Activated CD4-positive, alpha-beta T cell treated with anti-CD3 and anti-CD28 coated beads for 36 hours (primary cell): Measurements from ENCODE around the gene NUP42. TPM values are rescaled to one million over a fixed set of nuclear protein-coding genes. Genes with fewer than 3 reads are reported as not detected.
A peak's percentile ranks its signal among the peaks of the same experiment; 100 is the strongest.
"Not testable (repeated sequence)": the region's sequence is repeated elsewhere in the genome, so short reads cannot be mapped to it uniquely, and the experiment has no call there.

Experiments
- ATAC-seq: fragments of 200-7000 bp; cut with Tn5 transposase; one replicate; pipeline ENCODE4 v1.10.0; 2021; ENCODE audit warnings: mild to moderate bottlenecking, moderate library complexity
- CTCF ChIA-PET: fragments of 350-600 bp; sonication (Branson Sonifier 250); formaldehyde crosslinking; loops from one replicate; lab custom pipeline; 2021; ENCODE audit warnings: antibody characterized with exemption; lab: Charles Lee
- POLR2A ChIA-PET: fragments of 350-600 bp; sonication (Branson Sonifier 250); formaldehyde crosslinking; loops from one replicate; lab custom pipeline; 2021; ENCODE audit warnings: antibody characterized with exemption, inconsistent platforms; lab: Charles Lee
- DNase-seq: peaks from one replicate; pipeline ENCODE4 v3.0.0-alpha.2; 2020
- H3K27ac Mint-ChIP-seq: one replicate; pipeline ENCODE4 v1.8.0; 2021; ENCODE audit warnings: mixed read lengths
- H3K27me3 Mint-ChIP-seq: one replicate; pipeline ENCODE4 v1.8.0; 2021; ENCODE audit warnings: mixed read lengths
- H3K36me3 Mint-ChIP-seq: one replicate; pipeline ENCODE4 v1.8.0; 2021; ENCODE audit warnings: low read depth, mixed read lengths
- H3K4me1 Mint-ChIP-seq: one replicate; pipeline ENCODE4 v1.8.0; 2021; ENCODE audit warnings: mixed read lengths
- H3K4me3 Mint-ChIP-seq: one replicate; pipeline ENCODE4 v1.8.0; 2021; ENCODE audit warnings: mild to moderate bottlenecking, moderate library complexity, mixed read lengths
- H3K9me3 Mint-ChIP-seq: one replicate; pipeline ENCODE4 v1.8.0; 2021; ENCODE audit warnings: low read depth, mixed read lengths
- intact Hi-C, 2 experiments: fragments of 100-400 bp; cut with DNase I in 1 of 2; cut with micrococcal nuclease in 1 of 2; formaldehyde crosslinking; loops; one replicate each; pipeline versions ENCODE4 v1.14.2 to v1.15.1; 2022 to 2024; cut with DNase I, micrococcal nuclease
- total RNA-seq, 2 experiments: library from RNA; stranded (reverse); gene quantifications; one replicate each; pipeline ENCODE4 v1.2.3, GENCODE V29; 2021

The NUP42 gene
- total RNA-seq, 2 experiments from 2014 or later: 32.3 to 44.8 TPM

DNA sequence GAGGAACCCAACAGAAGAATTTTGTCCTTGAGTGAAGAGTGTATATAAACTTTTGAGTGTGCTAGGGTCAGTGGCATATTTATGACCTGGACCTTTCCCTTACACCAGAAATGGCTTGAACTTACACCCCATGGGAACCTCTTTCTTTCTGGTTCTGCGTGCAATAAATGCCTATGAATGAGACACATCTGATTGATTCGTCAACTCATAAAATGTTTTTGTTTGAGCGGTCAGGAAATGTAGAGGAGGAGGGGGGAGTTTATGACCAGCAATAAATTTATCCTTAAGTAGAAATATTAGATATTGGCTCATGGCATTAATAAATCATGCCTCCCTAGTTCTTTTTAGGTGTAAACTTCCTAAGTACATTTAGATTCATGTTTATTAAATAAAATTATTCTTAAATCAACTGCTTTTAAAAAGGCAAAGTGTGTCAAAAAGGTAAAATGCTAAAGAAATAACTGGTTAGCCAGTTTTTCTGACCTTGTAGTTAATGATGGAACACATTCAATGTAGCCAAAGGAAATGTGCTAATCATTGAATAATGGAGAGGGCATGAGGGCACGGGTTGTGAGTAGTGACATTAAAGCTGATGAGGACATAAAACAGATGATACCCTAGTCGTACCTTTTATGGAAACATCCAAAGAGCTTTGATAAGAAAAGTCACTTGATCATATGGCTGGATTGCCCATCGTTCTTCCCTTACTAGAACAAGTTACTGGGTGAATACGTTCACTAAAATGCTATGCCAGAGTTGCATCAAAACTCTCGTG is 13.6 kb upstream of the NUP42 start:
- POLR2A ChIA-PET: no interaction called here
- intact Hi-C loops: no loop called here
- DNase-seq: no peak
- Mint-ChIP-seq H3K36me3 (peaks cover 3% of the 10 kb centered on the region), H3K9me3 (no peaks in the 10 kb centered on the region), H3K4me3 (no peak overlapping the region), H3K27ac (no peak overlapping the region), H3K27me3 (no peaks in the 10 kb centered on the region), H3K4me1 (no peaks in the 10 kb centered on the region)
- CTCF ChIA-PET: interaction anchor here (1.1 to 1.4 kb wide), 3 partner anchors 16 to 82 kb away, joined by 4 read pairs; no protein-coding TSS in a partner anchor
- ATAC-seq: no peak

DNA sequence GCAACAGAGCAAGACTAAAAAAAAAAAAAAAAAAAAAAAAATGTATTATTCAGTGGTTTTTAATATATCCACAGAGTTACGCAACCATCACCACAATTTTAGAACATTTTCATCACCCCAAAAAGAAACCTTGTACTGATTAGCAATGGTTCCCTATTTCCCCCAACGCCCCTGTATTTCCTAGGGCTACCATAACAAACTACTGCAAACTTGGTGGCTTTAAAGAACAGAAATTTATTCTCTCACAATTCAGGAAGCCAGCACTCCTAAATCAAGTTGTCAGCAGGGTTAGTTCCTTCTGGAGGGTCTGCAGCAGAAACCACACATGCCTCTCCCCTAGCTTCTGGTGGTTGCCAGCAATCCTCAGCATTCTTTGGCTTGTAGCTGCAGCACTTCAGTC is 5.9 kb upstream of the NUP42 start:
- peaks cover 2% of the 10 kb centered on the region for H3K36me3 Mint-ChIP-seq
- CTCF ChIA-PET: no interaction called here
- POLR2A ChIA-PET: no interaction called here
- H3K27me3 Mint-ChIP-seq: no peaks in the 10 kb centered on the region
- no peak for DNase-seq
- H3K4me3 Mint-ChIP-seq: no peak overlapping the region
- ATAC-seq: no peak
- intact Hi-C loops: no loop called here
- no peak overlapping the region for H3K27ac Mint-ChIP-seq
- H3K4me1 Mint-ChIP-seq: peaks cover 5% of the 10 kb centered on the region
- no peaks in the 10 kb centered on the region for H3K9me3 Mint-ChIP-seq

DNA sequence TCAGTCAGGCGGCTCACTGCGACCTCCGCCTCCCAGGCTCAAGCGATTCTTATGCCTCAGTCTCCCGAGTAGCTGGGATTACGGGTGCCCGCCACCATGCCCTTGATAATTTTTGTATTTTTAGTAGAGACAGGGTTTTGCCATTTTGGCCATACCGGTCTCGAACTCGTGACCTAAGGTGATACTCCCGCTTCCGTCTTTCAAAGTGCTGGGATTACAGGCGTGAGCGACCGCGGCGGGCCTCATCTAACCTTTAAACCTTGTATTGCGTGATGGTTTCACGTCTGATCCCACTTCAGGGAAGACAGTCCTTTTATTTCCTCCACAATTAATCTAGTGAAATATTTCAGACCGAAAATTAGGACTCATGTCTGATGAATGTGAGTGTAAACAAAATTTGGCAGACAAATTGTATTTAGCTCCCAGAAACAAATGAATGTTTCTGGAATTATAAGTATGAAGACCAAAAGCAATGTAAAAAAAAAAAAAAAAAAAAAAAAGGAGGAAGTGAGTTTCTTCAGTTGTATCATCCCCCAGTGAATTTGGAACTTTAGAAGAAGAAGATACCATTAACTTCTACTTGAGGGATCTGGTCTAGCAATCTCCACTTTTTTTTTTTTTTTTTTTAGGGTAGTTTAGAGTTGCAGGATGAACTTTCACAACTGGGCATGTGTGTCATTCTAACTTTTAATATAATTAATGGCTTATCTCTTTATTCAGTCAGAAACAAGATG is 1.6 kb downstream of the NUP42 start:
- ChIA-PET POLR2A (no interaction called here), CTCF (interaction anchor here (0.7 to 1.8 kb wide), 2 partner anchors 78 to 1561 kb away, joined by 3 to 6 read pairs; partner anchors contain the start of gene KLHL7)
- ATAC-seq (no peak), DNase-seq (no peak)
- Mint-ChIP-seq H3K9me3 (no peaks in the 10 kb centered on the region), H3K36me3 (peaks cover 28% of the 10 kb centered on the region), H3K27ac (peak overlapping the region; percentile 70), H3K27me3 (no peaks in the 10 kb centered on the region), H3K4me3 (peak overlapping the region; percentile 88), H3K4me1 (peaks cover 32% of the 10 kb centered on the region)
- intact Hi-C loops: loop anchor here (2.0 to 10.0 kb wide), 8 partner anchors 171 to 1756 kb away; partner anchors contain the start of genes TOMM7 (in 2 of the 2), TRA2A (in 2 of the 2), FAM221A (in 1 of the 2) and HYCC1 (in 1 of the 2)

DNA sequence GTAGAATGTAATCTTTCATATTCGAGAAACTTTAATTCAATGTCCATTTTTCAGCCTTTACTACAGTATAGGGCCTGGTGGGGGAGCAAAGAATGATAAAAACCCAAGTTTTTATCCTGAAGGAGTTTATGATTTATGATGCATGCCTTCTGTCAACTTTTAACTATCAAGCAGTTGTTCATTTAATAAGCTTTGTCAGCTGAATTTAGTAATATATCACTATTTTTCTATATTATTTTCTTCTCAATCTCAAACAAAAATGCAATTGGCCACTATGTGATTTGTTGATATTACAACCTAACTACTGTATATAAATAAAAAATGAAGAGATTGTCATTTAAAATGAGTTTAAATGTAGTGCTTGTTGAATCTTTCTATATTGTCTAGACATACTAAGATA is 2.4 kb downstream of the NUP42 start:
- Mint-ChIP-seq H3K27me3 (no peaks in the 10 kb centered on the region), H3K27ac (peak overlapping the region; percentile 70), H3K36me3 (peaks cover 33% of the 10 kb centered on the region), H3K9me3 (no peaks in the 10 kb centered on the region), H3K4me3 (peak overlapping the region; percentile 88), H3K4me1 (peaks cover 32% of the 10 kb centered on the region)
- no peak for DNase-seq
- POLR2A ChIA-PET: no interaction called here
- ATAC-seq: no peak
- intact Hi-C loops: loop anchor here (5.0 to 10.0 kb wide), 6 partner anchors 172 to 1757 kb away; partner anchors contain the start of genes TRA2A (in 2 of the 2), HYCC1 (in 1 of the 2), IGF2BP3 (in 1 of the 2) and SP4 (in 1 of the 2)
- CTCF ChIA-PET: interaction anchor here (0.7 to 1.8 kb wide), 6 partner anchors 13 to 1560 kb away, joined by 3 to 8 read pairs (median 5); partner anchors contain the start of genes FAM221A and KLHL7

DNA sequence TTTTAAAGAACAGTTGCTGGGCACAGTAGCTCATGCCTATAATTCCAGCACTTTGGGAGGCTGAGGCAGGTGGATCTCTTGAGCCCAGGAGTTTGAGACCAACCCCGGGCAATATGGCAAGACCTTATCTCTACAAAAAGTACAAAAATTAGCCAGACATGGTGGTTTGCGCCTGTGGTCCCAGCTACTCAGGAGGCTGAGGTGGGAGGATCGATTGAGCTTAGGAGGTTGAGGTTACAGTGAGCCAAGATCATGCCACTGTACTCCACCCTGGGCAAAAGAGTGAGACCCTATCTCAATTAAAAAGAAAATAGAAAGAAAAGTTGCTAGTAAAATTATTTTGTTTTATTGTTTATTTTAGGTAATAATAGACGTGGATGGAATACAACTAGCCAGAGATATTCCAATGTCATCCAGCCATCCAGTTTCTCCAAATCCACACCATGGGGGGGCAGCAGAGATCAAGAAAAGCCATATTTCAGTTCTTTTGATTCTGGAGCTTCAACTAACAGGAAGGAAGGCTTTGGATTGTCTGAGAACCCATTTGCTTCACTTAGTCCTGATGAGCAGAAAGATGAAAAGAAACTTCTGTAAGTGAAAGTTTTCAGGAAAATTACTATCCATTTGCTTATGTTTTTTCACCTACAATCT is 3.0 kb downstream of the NUP42 start:
- H3K4me3 Mint-ChIP-seq: no peak overlapping the region
- CTCF ChIA-PET: interaction anchor here (0.7 to 1.8 kb wide), 8 partner anchors 9 to 496 kb away, joined by 3 to 8 read pairs (median 4); partner anchors contain the start of genes FAM221A and KLHL7
- intact Hi-C loops: loop anchor here (5.0 to 10.0 kb wide), 6 partner anchors 173 to 1758 kb away; partner anchors contain the start of genes TRA2A (in 2 of the 2), HYCC1 (in 1 of the 2), IGF2BP3 (in 1 of the 2) and SP4 (in 1 of the 2)
- peaks cover 32% of the 10 kb centered on the region for H3K4me1 Mint-ChIP-seq
- POLR2A ChIA-PET: no interaction called here
- peaks cover 36% of the 10 kb centered on the region for H3K36me3 Mint-ChIP-seq
- no peak overlapping the region for H3K27ac Mint-ChIP-seq
- H3K9me3 Mint-ChIP-seq: no peaks in the 10 kb centered on the region
- no peaks in the 10 kb centered on the region for H3K27me3 Mint-ChIP-seq
- ATAC-seq: no peak
- DNase-seq: peak; percentile 27

DNA sequence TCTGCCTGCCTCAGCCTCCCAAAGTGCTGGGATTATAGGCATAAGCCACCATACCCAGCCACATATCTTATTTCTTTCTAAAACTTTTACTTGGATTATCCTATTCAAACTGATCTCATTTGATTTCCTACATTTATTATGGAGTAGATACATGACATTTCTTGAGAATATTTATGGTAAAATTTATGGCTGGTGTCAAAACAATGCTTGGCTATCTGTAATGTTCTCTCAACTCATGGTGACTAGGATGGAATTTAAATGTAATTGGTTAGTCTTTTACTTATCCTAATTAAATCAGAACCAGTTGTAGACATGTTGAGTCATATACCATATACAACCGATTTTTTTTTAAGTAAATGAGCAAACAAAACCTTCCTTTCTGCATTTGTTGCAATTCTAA is 4.1 kb downstream of the NUP42 start:
- ChIA-PET POLR2A (no interaction called here), CTCF (no interaction called here)
- intact Hi-C loops: loop anchor here in 1 of 2 experiments (10.0 kb wide), 1 partner anchor 331 kb away; no protein-coding TSS in a partner anchor
- Mint-ChIP-seq H3K4me1 (peaks cover 26% of the 10 kb centered on the region), H3K27me3 (no peaks in the 10 kb centered on the region), H3K36me3 (peaks cover 39% of the 10 kb centered on the region), H3K9me3 (no peaks in the 10 kb centered on the region), H3K4me3 (no peak overlapping the region), H3K27ac (no peak overlapping the region)
- ATAC-seq (no peak), DNase-seq (no peak)

DNA sequence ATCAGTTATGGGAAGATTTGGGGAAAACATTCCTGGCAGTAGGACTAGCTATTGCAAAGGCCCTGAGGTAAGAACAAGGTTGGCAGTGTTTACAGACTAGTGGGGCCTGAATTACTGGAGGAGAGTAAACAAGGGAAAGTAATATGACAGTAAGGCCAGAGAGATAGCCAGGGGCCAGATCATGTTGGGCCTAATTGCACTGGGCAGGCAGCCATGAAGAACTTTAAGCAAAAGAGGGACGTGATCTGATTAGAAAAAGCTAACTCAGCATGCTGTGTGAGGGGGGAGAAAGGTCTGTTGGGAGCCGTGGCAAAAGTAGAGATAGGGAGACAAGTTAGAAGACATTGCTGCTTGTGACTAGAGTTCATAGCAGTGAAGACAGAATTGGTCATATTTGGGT is 9.2 kb downstream of the NUP42 start:
- ChIA-PET POLR2A (no interaction called here), CTCF (interaction anchor here (0.9 kb wide), 1 partner anchor 26 kb away, joined by 3 read pairs; no protein-coding TSS in a partner anchor)
- H3K9me3 Mint-ChIP-seq: no peaks in the 10 kb centered on the region
- no peak overlapping the region for H3K27ac Mint-ChIP-seq
- H3K36me3 Mint-ChIP-seq: peaks cover 46% of the 10 kb centered on the region
- ATAC-seq (no peak), DNase-seq (no peak)
- peaks cover 2% of the 10 kb centered on the region for H3K4me1 Mint-ChIP-seq
- H3K4me3 Mint-ChIP-seq: no peak overlapping the region
- H3K27me3 Mint-ChIP-seq: no peaks in the 10 kb centered on the region
- intact Hi-C loops: no loop called here

DNA sequence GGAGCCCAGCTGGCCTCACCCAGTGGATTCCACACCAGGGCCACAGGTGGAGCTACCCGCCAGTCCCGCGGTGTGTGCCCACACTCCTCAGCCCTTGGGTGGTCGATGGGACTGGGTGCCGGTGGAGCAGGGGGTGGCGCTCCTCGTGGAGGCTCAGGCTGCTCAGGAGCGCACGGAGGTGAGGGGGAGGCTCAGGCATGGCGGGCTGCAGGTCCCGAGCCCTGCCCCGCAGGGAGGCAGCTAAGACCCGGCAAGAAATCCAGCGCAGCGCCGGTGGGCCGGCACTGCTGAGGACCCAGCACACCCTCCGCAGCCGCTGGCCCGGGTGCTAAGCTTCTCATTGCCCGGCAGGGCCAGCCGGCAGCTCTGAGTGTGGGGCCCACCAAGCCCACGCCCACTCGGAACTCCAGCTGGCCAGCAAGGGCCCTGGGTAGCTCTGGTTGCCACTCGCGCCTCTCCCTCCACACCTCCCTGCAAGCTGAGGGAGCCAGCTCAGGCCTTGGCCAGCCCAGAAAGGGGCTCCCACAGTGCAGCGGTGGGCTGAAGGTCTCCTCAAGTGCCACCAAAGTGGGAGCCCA is 11.9 kb downstream of the NUP42 start:
- H3K27ac Mint-ChIP-seq, H3K4me1 Mint-ChIP-seq, H3K27me3 Mint-ChIP-seq, DNase-seq, POLR2A ChIA-PET, H3K9me3 Mint-ChIP-seq, ATAC-seq, intact Hi-C loops, H3K4me3 Mint-ChIP-seq: not testable (repeated sequence)
- H3K36me3 Mint-ChIP-seq: peaks cover 46% of the 10 kb centered on the region
- CTCF ChIA-PET: interaction anchor here (0.6 to 1.0 kb wide), 2 partner anchors 9 to 175 kb away, joined by 3 read pairs; no protein-coding TSS in a partner anchor

DNA sequence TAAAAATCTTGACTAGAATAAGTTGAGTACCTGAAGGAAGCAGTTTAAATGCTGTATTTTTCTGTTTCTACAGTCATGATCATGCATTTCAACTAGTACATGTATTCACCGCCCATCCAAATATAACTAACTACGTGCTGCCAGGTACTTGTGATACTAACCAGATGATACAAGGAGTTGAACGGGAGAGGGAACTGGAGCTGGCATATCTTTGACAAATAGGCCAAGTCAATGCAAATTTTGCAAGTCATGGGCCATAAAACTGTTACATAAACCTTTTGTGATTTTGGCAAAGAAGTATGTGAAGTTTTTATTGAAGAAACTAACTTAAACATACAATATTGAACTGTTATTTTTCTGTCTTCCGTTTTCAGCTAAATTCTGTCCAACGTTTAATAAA is 14.5 kb downstream of the NUP42 start:
- Mint-ChIP-seq H3K4me1 (no peaks in the 10 kb centered on the region), H3K9me3 (no peaks in the 10 kb centered on the region), H3K27me3 (no peaks in the 10 kb centered on the region), H3K36me3 (peaks cover 50% of the 10 kb centered on the region), H3K4me3 (no peak overlapping the region), H3K27ac (no peak overlapping the region)
- CTCF ChIA-PET: interaction anchor here (1.1 to 1.8 kb wide), 2 partner anchors 10 to 12 kb away, joined by 4 to 8 read pairs; no protein-coding TSS in a partner anchor
- DNase-seq (no peak), ATAC-seq (no peak)
- intact Hi-C loops: no loop called here
- POLR2A ChIA-PET: no interaction called here

DNA sequence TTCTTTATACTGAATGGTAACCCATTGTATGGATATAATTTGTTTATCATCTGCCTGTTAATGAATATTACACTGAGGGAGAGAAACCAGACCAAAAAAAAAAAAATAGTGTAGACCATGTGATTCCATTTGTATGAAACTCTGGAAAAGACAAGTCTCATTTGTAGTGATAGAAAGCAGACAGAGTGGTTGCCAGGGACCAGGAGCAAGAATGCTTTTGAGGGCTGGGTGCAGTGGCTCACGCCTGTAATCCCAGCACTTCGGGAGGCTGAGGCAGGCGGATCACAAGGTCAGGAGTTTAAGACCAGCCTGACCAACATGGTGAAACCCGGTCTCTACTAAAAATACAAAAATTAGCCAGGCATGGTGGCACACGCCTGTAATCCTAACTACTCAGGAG is 15.9 kb downstream of the NUP42 start:
- DNase-seq, H3K27ac Mint-ChIP-seq, H3K9me3 Mint-ChIP-seq, ATAC-seq, H3K4me3 Mint-ChIP-seq, intact Hi-C loops, H3K4me1 Mint-ChIP-seq, H3K27me3 Mint-ChIP-seq, POLR2A ChIA-PET: not testable (repeated sequence)
- H3K36me3 Mint-ChIP-seq: peaks cover 52% of the 10 kb centered on the region
- CTCF ChIA-PET: interaction anchor here (0.8 to 1.8 kb wide), 2 partner anchors 13 to 87 kb away, joined by 3 to 8 read pairs; no protein-coding TSS in a partner anchor
